ENCODE data around the gene DNAL1. TPM values are rescaled to one million over a fixed set of nuclear protein-coding genes. Genes with fewer than 3 reads are reported as not detected.

The DNAL1 gene
- total and polyA plus RNA-seq, 9 of the 15 experiments (the other 6 are each of a cell fraction or from before 2014, with no cell fraction given), result 1.6 to 11.7 (median 4.8) TPM

- no peak for TF ChIP-seq MLLT1 (IDR thresholded peaks at IDR 0.05)
- TF ChIP-seq ZNF57 (CRISPR knock-in tag; IDR thresholded peaks at IDR 0.05), result no peak
- no peak for TF ChIP-seq ZNF197 (CRISPR knock-in tag; IDR thresholded peaks at IDR 0.05; ENCODE audit: low read depth)
- no peak for TF ChIP-seq HDAC1 (IDR thresholded peaks at IDR 0.05)
- no peak for TF ChIP-seq TBP (optimal IDR thresholded peaks at IDR 0.05; ENCODE audit: low read depth, low read length)
- peak; percentile 37 to 69; a peak in 3 of 4 replicates for TF ChIP-seq RAD21 (CRISPR knock-in tag; conservative IDR thresholded peaks at IDR 0.05 in 1 of 2, IDR thresholded peaks at IDR 0.05 in 1 of 2)
- peak; percentile 89 for TF ChIP-seq ZBTB33 (CRISPR knock-in tag; IDR thresholded peaks at IDR 0.05)
- 0 out of 2 replicates have a peak, but pooled peaks have one; percentile 76 for TF ChIP-seq MBD1 (CRISPR knock-in tag; IDR thresholded peaks at IDR 0.05)
- no peak for TF ChIP-seq SMARCE1 (IDR thresholded peaks at IDR 0.05)
- TF ChIP-seq NKRF (IDR thresholded peaks at IDR 0.05; ENCODE audit: borderline replicate concordance), result no peak
- TF ChIP-seq ZNF75A (CRISPR knock-in tag; IDR thresholded peaks at IDR 0.05), result no peak
- TF ChIP-seq IRF1 (CRISPR knock-in tag; IDR thresholded peaks at IDR 0.05; ENCODE audit: borderline replicate concordance), result no peak
- no peak for TF ChIP-seq IRF9 (tag; IDR thresholded peaks at IDR 0.05)
- TF ChIP-seq ZNF395 (CRISPR knock-in tag; IDR thresholded peaks at IDR 0.05), result no peak
Measured at GRCh38 chr14:73633116-73634010, 11.4 kb upstream of the DNAL1 start (continued).

Measured in K562 (cell line).